Measurements from ENCODE around the gene THSD8.

The THSD8 gene

GRCh38 chr19:12825254-12826131 lies 23.6 kb downstream of the THSD8 start:
- TF ChIP-seq, protein P1, sequence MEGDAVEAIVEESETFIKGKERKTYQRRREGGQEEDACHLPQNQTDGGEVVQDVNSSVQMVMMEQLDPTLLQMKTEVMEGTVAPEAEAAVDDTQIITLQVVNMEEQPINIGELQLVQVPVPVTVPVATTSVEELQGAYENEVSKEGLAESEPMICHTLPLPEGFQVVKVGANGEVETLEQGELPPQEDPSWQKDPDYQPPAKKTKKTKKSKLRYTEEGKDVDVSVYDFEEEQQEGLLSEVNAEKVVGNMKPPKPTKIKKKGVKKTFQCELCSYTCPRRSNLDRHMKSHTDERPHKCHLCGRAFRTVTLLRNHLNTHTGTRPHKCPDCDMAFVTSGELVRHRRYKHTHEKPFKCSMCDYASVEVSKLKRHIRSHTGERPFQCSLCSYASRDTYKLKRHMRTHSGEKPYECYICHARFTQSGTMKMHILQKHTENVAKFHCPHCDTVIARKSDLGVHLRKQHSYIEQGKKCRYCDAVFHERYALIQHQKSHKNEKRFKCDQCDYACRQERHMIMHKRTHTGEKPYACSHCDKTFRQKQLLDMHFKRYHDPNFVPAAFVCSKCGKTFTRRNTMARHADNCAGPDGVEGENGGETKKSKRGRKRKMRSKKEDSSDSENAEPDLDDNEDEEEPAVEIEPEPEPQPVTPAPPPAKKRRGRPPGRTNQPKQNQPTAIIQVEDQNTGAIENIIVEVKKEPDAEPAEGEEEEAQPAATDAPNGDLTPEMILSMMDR (IDR thresholded peaks at IDR 0.05; ENCODE audit: extremely low read depth, missing control alignments): peak; percentile 30
- DNase-seq (ENCODE audit: low spot score): peak; percentile 53

- peak; percentile 56 for DNase-seq (ENCODE audit: low spot score)
Measured at GRCh38 chr19:12828494-12828893, 26.6 kb downstream of the THSD8 start.

DNA sequence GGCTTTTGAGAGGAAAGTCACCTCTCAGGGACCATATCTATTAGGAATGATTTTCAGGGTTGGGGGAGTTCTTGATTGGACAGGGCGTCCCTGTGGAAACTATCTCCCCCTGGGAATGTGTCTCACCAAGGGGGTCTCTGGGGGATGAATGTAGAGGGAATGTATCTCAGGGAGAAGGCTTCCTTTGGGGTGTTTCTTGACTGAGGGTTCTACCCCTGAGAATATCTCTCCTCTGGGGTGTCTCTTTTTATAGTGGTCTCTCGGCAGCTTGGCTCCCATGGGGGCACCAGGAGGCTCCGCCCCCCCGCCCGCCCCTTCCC lies 31.5 kb downstream of the THSD8 start:
- TF ChIP-seq, protein P1 (IDR thresholded peaks at IDR 0.05; ENCODE audit: extremely low read depth, missing control alignments): no peak
- no peak for DNase-seq (ENCODE audit: low spot score)

More at GRCh38 chr19:12828494-12828893, 26.6 kb downstream of the THSD8 start:
- TF ChIP-seq, protein P1 (IDR thresholded peaks at IDR 0.05; ENCODE audit: extremely low read depth, missing control alignments): no peak

DNA sequence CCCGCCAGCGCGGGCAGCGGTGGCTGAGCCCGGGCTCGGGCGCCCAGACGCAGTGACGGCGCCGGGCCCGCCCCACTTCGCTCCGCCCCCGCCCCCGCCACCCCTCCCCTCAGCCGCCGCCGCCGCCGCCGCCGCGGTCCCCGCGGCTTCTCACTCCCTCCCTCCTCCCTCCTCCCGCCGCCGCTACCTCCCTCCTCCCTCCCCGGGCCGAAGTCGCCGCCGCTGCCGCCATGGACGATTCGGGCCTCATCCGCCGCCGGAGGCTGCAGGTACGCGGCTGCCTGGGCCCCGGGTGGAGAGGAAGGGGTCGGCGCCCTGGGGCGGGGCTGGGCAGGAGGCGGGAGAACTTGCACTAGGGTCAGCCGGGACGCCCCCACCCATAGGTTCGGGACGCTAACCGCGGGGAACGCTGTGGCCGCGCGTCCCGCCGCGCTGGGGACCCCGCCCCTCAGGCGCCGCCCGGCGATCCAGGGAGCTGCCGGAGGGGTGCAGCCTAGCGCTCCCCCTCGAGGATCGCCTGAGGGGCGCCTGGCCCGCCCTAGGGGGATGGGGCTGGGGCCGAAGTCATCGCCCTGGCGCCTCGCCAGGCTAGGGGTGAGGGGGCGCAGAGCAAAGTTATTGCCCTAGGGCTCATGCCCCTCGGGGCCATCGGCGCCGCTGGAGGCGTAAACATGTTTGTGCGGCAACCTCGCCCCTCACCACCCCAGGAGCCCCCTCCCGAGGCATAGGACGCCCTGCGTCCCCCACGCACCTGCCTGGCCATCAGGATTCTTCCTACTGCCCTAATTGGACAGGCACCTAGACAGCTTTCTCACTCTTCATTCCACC lies 32.1 kb downstream of the THSD8 start:
- DNase-seq (ENCODE audit: low spot score): peak; percentile 83
- TF ChIP-seq, protein P1 (IDR thresholded peaks at IDR 0.05; ENCODE audit: extremely low read depth, missing control alignments): no peak

DNA sequence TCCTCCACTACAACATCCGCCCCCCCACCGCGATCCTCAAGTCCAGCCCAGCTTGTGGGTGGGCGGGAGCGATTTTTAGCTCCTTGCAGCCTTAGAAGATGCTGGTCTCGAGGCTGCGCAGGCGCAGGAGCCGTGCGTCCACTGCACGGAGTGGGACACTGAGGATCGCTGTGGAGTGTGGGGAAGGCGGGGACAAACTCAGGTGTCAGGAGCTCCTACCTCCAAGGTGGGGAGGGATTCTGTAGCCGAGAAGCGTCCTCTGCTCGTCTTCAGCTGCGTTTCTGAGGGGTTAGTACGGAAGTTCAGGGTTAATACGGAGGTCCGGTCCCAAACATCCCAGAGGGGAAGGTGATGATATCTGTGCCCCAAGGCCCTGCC lies 32.7 kb downstream of the THSD8 start, which contains the start of gene RTBDN:
Gene RTBDN, minus strand, starts transcription at position 14 of the 378 bp plus-strand sequence. CDS start 4,600 bp downstream, outside the sequence.
- peak; percentile 46 for DNase-seq (ENCODE audit: low spot score)
- TF ChIP-seq, protein P1 (IDR thresholded peaks at IDR 0.05; ENCODE audit: extremely low read depth, missing control alignments): no peak

DNA sequence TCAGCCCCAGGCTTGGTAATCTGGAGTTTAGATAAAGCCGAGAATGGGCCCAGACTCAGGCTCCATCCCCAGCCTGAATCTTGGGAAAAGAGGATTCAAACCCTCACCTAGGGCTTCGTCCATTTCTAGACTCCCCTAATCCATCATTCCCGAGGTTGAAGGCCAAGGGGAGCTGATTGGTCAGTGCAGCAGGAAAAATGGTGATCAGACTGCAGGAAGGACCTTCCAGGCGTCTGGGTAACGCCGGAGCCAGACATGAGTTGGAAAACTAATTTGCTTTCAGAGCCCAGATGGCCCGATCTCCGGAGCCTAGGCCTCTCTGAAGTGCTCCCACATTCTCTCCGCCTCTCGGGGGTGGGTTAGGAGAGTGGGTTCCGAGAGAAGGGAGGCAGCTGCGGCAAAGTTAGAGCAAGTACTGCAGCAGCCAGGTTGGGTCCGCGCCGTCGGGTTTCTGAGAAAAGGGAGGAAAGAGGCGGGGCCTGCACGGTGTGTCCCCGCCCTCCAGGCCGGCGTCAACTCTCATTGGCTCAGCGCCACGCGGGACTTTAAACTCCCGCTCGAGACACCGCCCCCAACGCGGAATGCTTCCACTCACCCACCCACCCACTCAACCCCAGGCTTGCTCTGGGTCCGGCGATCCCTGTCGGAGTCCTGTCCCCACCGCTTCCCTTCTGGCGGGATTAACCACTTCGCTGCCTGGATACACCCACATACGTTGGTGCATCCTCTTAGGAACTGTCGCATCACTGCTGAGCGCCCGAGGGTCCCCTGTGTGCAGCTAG lies 33.3 kb downstream of the THSD8 start:
- peak; percentile 64 for DNase-seq (ENCODE audit: low spot score)
- TF ChIP-seq, protein P1 (IDR thresholded peaks at IDR 0.05; ENCODE audit: extremely low read depth, missing control alignments): no peak

All from GM20000 (cell line).